Stimulated activated CD4-positive, alpha-beta T cell treated with anti-CD3 and anti-CD28 coated beads, Interleukin-4, amount 100 ng/mL, for 4 hours (primary cell): ENCODE data around the gene LYPD3.
A peak's percentile ranks its signal among the peaks of the same experiment; 100 is the strongest.
"Not testable (repeated sequence)": the region's sequence is repeated elsewhere in the genome, so short reads cannot be mapped to it uniquely, and the experiment has no call there.

Experiments used
- DNase-seq, 2 experiments: peaks; one replicate each; pipeline ENCODE4 v3.0.0-alpha.2; 2020

The LYPD3 gene

GRCh38 chr19:43465468-43466120, at the start of gene LYPD3:
TSS of gene LYPD3 (minus strand) at chr19:43465608. CDS start at chr19:43465571, 37 bp downstream.
- DNase-seq = peak in 1 of 2 experiments; percentile 19

GRCh38 chr19:43512399-43512798, 47.0 kb upstream of the LYPD3 start:
- DNase-seq = not testable (repeated sequence)

GRCh38 chr19:43511324-43511723, 45.9 kb upstream of the LYPD3 start:
- DNase-seq = no peak

GRCh38 chr19:43510713-43511112, 45.3 kb upstream of the LYPD3 start:
- no peak for DNase-seq

- DNase-seq = no peak
These were observed 42.5 kb upstream of the LYPD3 start for GRCh38 chr19:43507880-43508279.

GRCh38 chr19:43506629-43507028, 41.2 kb upstream of the LYPD3 start:
- no peak for DNase-seq

GRCh38 chr19:43505941-43506340, 40.5 kb upstream of the LYPD3 start:
- no peak for DNase-seq

GRCh38 chr19:43505186-43505456, 39.7 kb upstream of the LYPD3 start:
- DNase-seq = no peak

- DNase-seq = peak; percentile 46
These were observed 39.2 kb upstream of the LYPD3 start, which contains the start of gene PHLDB3 for GRCh38 chr19:43504426-43505185. TSS of gene PHLDB3 (minus strand) at chr19:43504746. CDS start at chr19:43504118, 628 bp downstream.

GRCh38 chr19:43503501-43504425, 38.4 kb upstream of the LYPD3 start:
- DNase-seq = peak; percentile 97 to 100

GRCh38 chr19:43502419-43502976, 37.1 kb upstream of the LYPD3 start:
- no peak for DNase-seq

- no peak for DNase-seq
These were observed 36.4 kb upstream of the LYPD3 start for GRCh38 chr19:43501661-43502418.

GRCh38 chr19:43499042-43499441, 33.6 kb upstream of the LYPD3 start:
- no peak for DNase-seq

GRCh38 chr19:43498233-43498842, 32.9 kb upstream of the LYPD3 start:
- DNase-seq = no peak

GRCh38 chr19:43496960-43497359, 31.6 kb upstream of the LYPD3 start:
- no peak for DNase-seq

- DNase-seq = no peak
These were observed 29.7 kb upstream of the LYPD3 start for GRCh38 chr19:43495082-43495481.

- no peak for DNase-seq
These were observed 25.4 kb upstream of the LYPD3 start for GRCh38 chr19:43490759-43491158.

- DNase-seq = no peak
These were observed 24.7 kb upstream of the LYPD3 start for GRCh38 chr19:43489979-43490599.

- no peak for DNase-seq
These were observed 23.9 kb upstream of the LYPD3 start for GRCh38 chr19:43489310-43489709.

GRCh38 chr19:43488179-43488578, 22.8 kb upstream of the LYPD3 start:
- DNase-seq = no peak

- DNase-seq = no peak
These were observed 21.0 kb upstream of the LYPD3 start for GRCh38 chr19:43486412-43486811.
